Measurements from ENCODE around the gene FOXE3. TPM values are rescaled to one million over a fixed set of nuclear protein-coding genes. Genes with fewer than 3 reads are reported as not detected.

Gene FOXE3
- total and polyA plus RNA-seq, 2 donors (not counting 3 experiments of a cell fraction or from before 2014, with no cell fraction given), result not detected

DNA sequence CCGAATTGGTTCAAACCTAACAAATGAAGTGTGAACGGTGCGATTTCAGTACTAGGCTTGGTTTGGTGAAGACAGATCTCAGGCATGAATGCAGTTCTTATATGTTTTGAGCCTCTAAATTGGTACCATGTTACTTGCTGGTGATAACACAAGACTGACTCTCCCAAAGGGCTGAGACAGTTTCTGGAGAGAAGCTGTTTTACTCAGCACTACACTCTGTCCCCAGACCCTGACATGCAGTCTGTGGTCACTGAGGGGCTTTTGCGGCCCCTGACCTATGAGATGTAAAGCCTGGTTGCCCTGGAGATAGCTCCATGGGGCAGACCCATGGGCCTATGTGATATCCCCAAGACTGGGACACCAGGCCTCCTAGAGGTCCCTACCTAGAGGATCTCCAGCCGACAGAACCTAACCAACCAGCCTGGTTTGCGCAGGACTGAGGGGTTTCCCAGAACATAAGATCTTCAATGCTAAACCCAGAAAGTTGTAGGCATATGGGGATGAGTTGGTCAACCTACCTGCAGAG, 19.4 kb upstream of the FOXE3 start:
- BruUV-seq (replicated peaks), result no TSS peak
- no peaks in the 10 kb centered on the region for H3K4me1 ChIP-seq (ENCODE audit: control insufficient read depth, extremely low read depth, insufficient read depth, low read length)
- H2AFZ ChIP-seq (ENCODE audit: low read depth, low read length), result no peak overlapping the region
- no peak overlapping the region for H3K27ac ChIP-seq (ENCODE audit: insufficient read depth, low read depth, low read length)
- no peaks in the 10 kb centered on the region for H3K36me3 ChIP-seq (ENCODE audit: control insufficient read depth in 2 of 2, extremely low read depth in 1 of 2, insufficient read depth in 2 of 2, low read length in 2 of 2)
- H4K20me1 ChIP-seq (replicated peaks; ENCODE audit: control insufficient read depth, extremely low read depth, insufficient read depth, low read length), result no peaks in the 10 kb centered on the region
- no peak for FAIRE-seq
- POLR2A ChIA-PET, result no interaction called here
- no peaks in the 10 kb centered on the region for H3K9me1 ChIP-seq (replicated peaks; ENCODE audit: control insufficient read depth, extremely low read depth, insufficient read depth, low read length)
- no peaks in the 10 kb centered on the region for H3K79me2 ChIP-seq (ENCODE audit: control insufficient read depth, insufficient read depth, low read length)
- no peak overlapping the region for H3K9ac ChIP-seq (replicated peaks; ENCODE audit: extremely low read depth, insufficient read depth, low read length)
- H3K4me3 ChIP-seq (replicated peaks in 1 of 3; ENCODE audit: insufficient read depth in 1 of 3, low read depth in 1 of 3, low read length in 3 of 3), result no peak overlapping the region
- dilution Hi-C loops (cut with MboI; ENCODE audit: extremely low pct_ligation_motif_present, low sequenced_read_pairs), result no loop called here
- TF ChIP-seq JUN (IDR thresholded peaks at IDR 0.05; ENCODE audit: borderline replicate concordance, insufficient read depth, insufficient read length, low read depth) (no peak), GATA2 (IDR thresholded peaks at IDR 0.05; ENCODE audit: insufficient read depth, insufficient read length, low read depth, low read length) (no peak), FOS (IDR thresholded peaks at IDR 0.05; ENCODE audit: borderline replicate concordance, insufficient read depth, low read length) (no peak), POLR2A (IDR thresholded peaks at IDR 0.05; ENCODE audit: low read depth, low read length) (no peak), EZH2 (IDR thresholded peaks at IDR 0.05; ENCODE audit: borderline replicate concordance, low read depth, low read length, severe bottlenecking) (no peak), POLR2AphosphoS5 (IDR thresholded peaks at IDR 0.05; ENCODE audit: insufficient read depth, low read depth, low read length) (no peak), MYC (IDR thresholded peaks at IDR 0.05; ENCODE audit: low read depth, low read length) (no peak)
- TF ChIP-seq, protein P1, sequence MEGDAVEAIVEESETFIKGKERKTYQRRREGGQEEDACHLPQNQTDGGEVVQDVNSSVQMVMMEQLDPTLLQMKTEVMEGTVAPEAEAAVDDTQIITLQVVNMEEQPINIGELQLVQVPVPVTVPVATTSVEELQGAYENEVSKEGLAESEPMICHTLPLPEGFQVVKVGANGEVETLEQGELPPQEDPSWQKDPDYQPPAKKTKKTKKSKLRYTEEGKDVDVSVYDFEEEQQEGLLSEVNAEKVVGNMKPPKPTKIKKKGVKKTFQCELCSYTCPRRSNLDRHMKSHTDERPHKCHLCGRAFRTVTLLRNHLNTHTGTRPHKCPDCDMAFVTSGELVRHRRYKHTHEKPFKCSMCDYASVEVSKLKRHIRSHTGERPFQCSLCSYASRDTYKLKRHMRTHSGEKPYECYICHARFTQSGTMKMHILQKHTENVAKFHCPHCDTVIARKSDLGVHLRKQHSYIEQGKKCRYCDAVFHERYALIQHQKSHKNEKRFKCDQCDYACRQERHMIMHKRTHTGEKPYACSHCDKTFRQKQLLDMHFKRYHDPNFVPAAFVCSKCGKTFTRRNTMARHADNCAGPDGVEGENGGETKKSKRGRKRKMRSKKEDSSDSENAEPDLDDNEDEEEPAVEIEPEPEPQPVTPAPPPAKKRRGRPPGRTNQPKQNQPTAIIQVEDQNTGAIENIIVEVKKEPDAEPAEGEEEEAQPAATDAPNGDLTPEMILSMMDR (IDR thresholded peaks at IDR 0.05; ENCODE audit: extremely low read depth in 1 of 2, insufficient read depth in 1 of 2, low read depth in 1 of 2, low read length in 2 of 2), result no peak
- TF ChIP-seq, protein P2, sequence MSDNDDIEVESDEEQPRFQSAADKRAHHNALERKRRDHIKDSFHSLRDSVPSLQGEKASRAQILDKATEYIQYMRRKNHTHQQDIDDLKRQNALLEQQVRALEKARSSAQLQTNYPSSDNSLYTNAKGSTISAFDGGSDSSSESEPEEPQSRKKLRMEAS (IDR thresholded peaks at IDR 0.05; ENCODE audit: insufficient read depth, insufficient read length), result no peak
- CTCF ChIA-PET, result interaction anchor here (0.5 to 2.2 kb wide), 4 partner anchors 8 to 329 kb away, joined by 3 to 11 read pairs (median 6); no protein-coding TSS in a partner anchor
- intact Hi-C loops (cut with micrococcal nuclease), result no loop called here
- no peak for DNase-seq (ENCODE audit: low read depth, low spot score)
- H3K27me3 ChIP-seq (ENCODE audit: control insufficient read depth in 2 of 2, insufficient read depth in 2 of 2, low read length in 2 of 2), result peaks cover 5 to 6% of the 10 kb centered on the region in 2 experiments
- H3K9me3 ChIP-seq (replicated peaks; ENCODE audit: control insufficient read depth, insufficient read depth, low read length), result no peaks in the 10 kb centered on the region
- H3K4me2 ChIP-seq (ENCODE audit: insufficient read depth, low read length), result no peak overlapping the region

Data from endothelial cell of umbilical vein (primary cell).